Spleen (tissue), 11 donors: ENCODE measurements around the gene ASF1B. TPM values are rescaled to one million over a fixed set of nuclear protein-coding genes. Genes with fewer than 3 reads are reported as not detected.
A peak's percentile ranks its signal among the peaks of the same experiment; 100 is the strongest.

Source experiments
- DNase-seq: peaks from one replicate; pipeline ENCODE4 v3.0.0-alpha.2; 2020
- H3K27ac ChIP-seq, 8 donors: fragments of 200-600 bp; sonication (generic) in 7 of 8; 1 replicate in 4 of 8; 2 replicates in 4 of 8; pipeline versions ENCODE4 v1.5.0 to v1.8.0; 2016 to 2021; ENCODE audit warnings: inconsistent platforms in 4 of 8, mild to moderate bottlenecking in 4 of 8, moderate library complexity in 1 of 8
- H3K27me3 ChIP-seq, 7 donors: fragments of 200-600 bp; sonication (generic) in 6 of 7; replicated peaks in 1 of 7; 1 replicate in 4 of 7; 2 replicates in 3 of 7; pipeline versions ENCODE4 v1.5.0 to v1.8.0; 2016 to 2021; ENCODE audit warnings: inconsistent platforms in 3 of 7, mild to moderate bottlenecking in 1 of 7
- H3K36me3 ChIP-seq, 6 donors: fragments of 200-600 bp; sonication (generic) in 5 of 6; 1 replicate in 4 of 6; 2 replicates in 2 of 6; pipeline versions ENCODE4 v1.5.0 to v1.8.0; 2016 to 2021; ENCODE audit warnings: inconsistent platforms in 2 of 6
- H3K4me1 ChIP-seq, 6 donors: fragments of 200-600 bp; sonication (generic) in 5 of 6; 1 replicate in 3 of 6; 2 replicates in 3 of 6; pipeline versions ENCODE4 v1.5.0 to v1.8.0; 2016 to 2021; ENCODE audit warnings: inconsistent platforms in 3 of 6
- H3K4me3 ChIP-seq, 8 donors: fragments of 200-600 bp; sonication (generic) in 7 of 8; 1 replicate in 4 of 8; 2 replicates in 4 of 8; pipeline versions ENCODE4 v1.5.0 to v1.8.0; 2016 to 2021; ENCODE audit warnings: inconsistent platforms in 4 of 8, mild to moderate bottlenecking in 4 of 8, moderate library complexity in 2 of 8
- H3K9me3 ChIP-seq, 8 donors: fragments of 200-600 bp; sonication (generic) in 7 of 8; 1 replicate in 4 of 8; 2 replicates in 4 of 8; pipeline versions ENCODE4 v1.5.0 to v1.8.0; 2016 to 2021; ENCODE audit warnings: inconsistent platforms in 4 of 8
- POLR2AphosphoS5 ChIP-seq, 3 donors: sonication (generic); formaldehyde crosslinking; IDR thresholded peaks; one replicate each; pipeline ENCODE4 v1.5.1; 2017; ENCODE audit warnings: antibody characterized with exemption in 3 of 3
- WGBS, 5 donors: extraction: QIAGEN DNeasy Blood & Tissue Kit in 3 of 5; methylation state at CpG; one replicate each; pipeline versions ENCODE4 v1.1.5 to v1.1.7; 2013 to 2018; 5-methylcytosine and 5-hydroxymethylcytosine counted together
- intact Hi-C: fragments of 100-400 bp; cut with DNase I; formaldehyde crosslinking; loops from one replicate; pipeline ENCODE4 v1.15.0; 2023; ENCODE audit warnings: low total_unique reads
- polyA plus RNA-seq, 3 donors: library from polyadenylated mRNA; stranded (reverse); fragments of 200-250 nt; gene quantifications; one replicate each; pipeline ENCODE4 v1.2.1, GENCODE V29; 2013
- total RNA-seq, 7 donors: library from RNA; depleted of rRNA in 3 of 7; stranded (reverse); fragments of >200 nt in 3 of 7; fragmentation: NEBNext Ultra II Directional in 4 of 7; extraction: Animal tissue kit (Norgen Biotek cat#: 25700) in 4 of 7; gene quantifications; one replicate each; pipeline versions ENCODE4 v1.1.0 to v1.2.1, GENCODE V29; 2016 to 2021
- TF ChIP-seq, protein P1 (sequence below), 11 experiments: fragments of 200-600 bp in 7 of 11; fragments of 450-650 bp in 4 of 11; sonication (generic) in 4 of 11; IDR thresholded peaks in 8 of 11; conservative IDR thresholded peaks in 3 of 11; 1 replicate in 7 of 11; 2 replicates in 4 of 11; pipeline versions ENCODE4 v1.4.0 to v1.8.0; 2016 to 2021; ENCODE audit warnings: antibody characterized with exemption in 11 of 11, inconsistent platforms in 4 of 11, mild to moderate bottlenecking in 1 of 11
- donor health status: healthy with polysubstance abuse.
- donor health status: DM: no; HTN: no; CAD: no; lungs with moderate emphysema.
- donor health status: DM: no; HTN: no; CAD: no.
- donor health status: Bipolar disorder and iron deficiency.
- donor health status: healthy.
- donor health status: DM: no; HTN: no; CAD: no.
- donor health status: DM: yes; HTN: yes; CAD: no.

The ASF1B gene
- total and polyA plus RNA-seq, 10 donors = 3.8 to 24.8 (median 8.6) TPM

DNA sequence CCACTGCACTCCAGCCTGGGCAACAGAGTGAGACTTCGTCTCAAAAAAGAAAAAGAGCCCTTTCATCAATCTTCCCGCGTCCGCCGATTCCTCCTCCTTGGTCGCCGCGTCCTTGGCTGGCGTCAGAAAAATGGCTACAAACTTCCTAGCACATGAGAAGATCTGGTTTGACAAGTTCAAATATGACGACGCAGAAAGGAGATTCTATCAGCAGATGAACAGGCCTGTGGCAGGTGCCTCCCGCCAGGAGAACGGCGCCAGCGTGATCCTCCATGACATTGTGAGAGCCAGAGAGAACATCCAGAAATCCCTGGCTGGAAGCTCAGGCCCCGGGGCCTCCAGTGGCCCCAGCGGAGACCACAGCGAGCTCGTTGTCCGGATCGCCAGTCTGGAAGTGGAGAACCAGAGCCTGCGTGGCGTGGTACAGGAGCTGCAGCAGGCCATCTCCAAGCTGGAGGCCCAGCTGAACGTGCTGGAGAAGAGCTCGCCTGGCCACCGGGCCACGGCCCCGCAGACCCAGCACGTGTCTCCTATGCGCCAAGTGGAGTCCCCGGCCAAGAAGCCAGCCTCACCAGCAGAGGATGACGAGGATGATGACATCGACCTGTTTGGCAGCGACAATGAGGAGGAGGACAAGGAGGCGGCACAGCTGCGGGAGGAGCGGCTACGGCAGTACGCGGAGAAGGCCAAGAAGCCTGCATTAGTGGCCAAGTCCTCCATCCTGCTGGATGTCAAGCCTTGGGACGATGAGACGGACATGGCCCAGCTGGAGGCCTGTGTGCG, 65.9 kb downstream of the ASF1B start:
- DNase-seq = no peak
- no peaks in the 10 kb centered on the region for H3K9me3 ChIP-seq

More for the DNA sequence above, 65.9 kb downstream of the ASF1B start:
- Histone ChIP-seq H3K4me3 (no peak overlapping the region), H3K27ac (no peak overlapping the region), H3K27me3 (peaks cover 0 to 29% (median 0%) of the 10 kb centered on the region in 7 donors), H3K36me3 (no peaks in the 10 kb centered on the region), H3K4me1 (peaks cover 29 to 42% (median 38%) of the 10 kb centered on the region in 6 donors)
- 89 to 97% (median 94%) methylated on average over 34 to 43 of the region's 43 CpGs for WGBS, 5 donors
- TF ChIP-seq POLR2AphosphoS5 (IDR thresholded peaks at IDR 0.05) = peak in 1 of 3 donors; percentile 40
- TF ChIP-seq, protein P1, sequence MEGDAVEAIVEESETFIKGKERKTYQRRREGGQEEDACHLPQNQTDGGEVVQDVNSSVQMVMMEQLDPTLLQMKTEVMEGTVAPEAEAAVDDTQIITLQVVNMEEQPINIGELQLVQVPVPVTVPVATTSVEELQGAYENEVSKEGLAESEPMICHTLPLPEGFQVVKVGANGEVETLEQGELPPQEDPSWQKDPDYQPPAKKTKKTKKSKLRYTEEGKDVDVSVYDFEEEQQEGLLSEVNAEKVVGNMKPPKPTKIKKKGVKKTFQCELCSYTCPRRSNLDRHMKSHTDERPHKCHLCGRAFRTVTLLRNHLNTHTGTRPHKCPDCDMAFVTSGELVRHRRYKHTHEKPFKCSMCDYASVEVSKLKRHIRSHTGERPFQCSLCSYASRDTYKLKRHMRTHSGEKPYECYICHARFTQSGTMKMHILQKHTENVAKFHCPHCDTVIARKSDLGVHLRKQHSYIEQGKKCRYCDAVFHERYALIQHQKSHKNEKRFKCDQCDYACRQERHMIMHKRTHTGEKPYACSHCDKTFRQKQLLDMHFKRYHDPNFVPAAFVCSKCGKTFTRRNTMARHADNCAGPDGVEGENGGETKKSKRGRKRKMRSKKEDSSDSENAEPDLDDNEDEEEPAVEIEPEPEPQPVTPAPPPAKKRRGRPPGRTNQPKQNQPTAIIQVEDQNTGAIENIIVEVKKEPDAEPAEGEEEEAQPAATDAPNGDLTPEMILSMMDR (IDR thresholded peaks at IDR 0.05 in 8 of 11, conservative IDR thresholded peaks at IDR 0.05 in 3 of 11) = no peak
- intact Hi-C loops = loop anchor here (5.0 kb wide), 1 partner anchor 188 kb away; no protein-coding TSS in a partner anchor

Other genes with a start within 250 kb of the ASF1B start
- 1 to 10 TPM in 6 of 7 donors, under 1 TPM in 1; 0.97 to 3.5 (median 2.1) TPM for gene BRME1, start 230.5 kb downstream of the ASF1B start, total RNA-seq
- 1 to 10 TPM; 1.3 to 3.8 (median 2.7) TPM for gene BRME1, start 230.5 kb downstream of the ASF1B start, polyA plus RNA-seq
- gene CC2D1A, start 230.4 kb downstream of the ASF1B start, total RNA-seq = 10 to 100 TPM; 26.2 to 40.1 (median 28.8) TPM
- gene CC2D1A, start 230.4 kb downstream of the ASF1B start, polyA plus RNA-seq = 10 to 100 TPM; 13.0 to 27.2 (median 24.5) TPM
- gene PODNL1, start 198.2 kb downstream of the ASF1B start, total RNA-seq = 1 to 10 TPM in 2 of 7 donors, under 1 TPM in 4, not detected in 1; 0.19 to 3.0 (median 0.79) TPM
- gene PODNL1, start 198.2 kb downstream of the ASF1B start, polyA plus RNA-seq = under 1 TPM; 0.20 to 0.54 (median 0.41) TPM
- gene DCAF15, start 184.1 kb downstream of the ASF1B start, total RNA-seq = 10 to 100 TPM; 27.7 to 58.6 (median 43.2) TPM
- gene DCAF15, start 184.1 kb downstream of the ASF1B start, polyA plus RNA-seq = 10 to 100 TPM; 44.7 to 84.9 (median 79.0) TPM
- 10 to 100 TPM in 5 of 7 donors, 1 to 10 TPM in 2; 9.2 to 22.4 (median 17.9) TPM for gene RFX1, start 130.3 kb downstream of the ASF1B start, total RNA-seq
- gene RFX1, start 130.3 kb downstream of the ASF1B start, polyA plus RNA-seq = 1 to 10 TPM; 2.2 to 8.0 (median 4.2) TPM
- not detected for gene RLN3, start 108.4 kb downstream of the ASF1B start, total RNA-seq
- gene RLN3, start 108.4 kb downstream of the ASF1B start, polyA plus RNA-seq = under 1 TPM in 1 of 3 donors, not detected in 2; 0.35 TPM
- gene IL27RA, start 104.8 kb downstream of the ASF1B start, total RNA-seq = 10 to 100 TPM; 15.7 to 28.7 (median 20.8) TPM
- gene IL27RA, start 104.8 kb downstream of the ASF1B start, polyA plus RNA-seq = 10 to 100 TPM; 12.8 to 14.4 (median 13.4) TPM
- gene PALM3, start 74.5 kb downstream of the ASF1B start, total RNA-seq = not detected
- under 1 TPM; 0.02 to 0.32 (median 0.05) TPM for gene PALM3, start 74.5 kb downstream of the ASF1B start, polyA plus RNA-seq
- gene MISP3, start 63.8 kb downstream of the ASF1B start, total RNA-seq = 1 to 10 TPM; 1.8 to 8.0 (median 2.0) TPM
- 1 to 10 TPM; 1.5 to 2.2 (median 1.9) TPM for gene MISP3, start 63.8 kb downstream of the ASF1B start, polyA plus RNA-seq
- 1 to 10 TPM in 1 of 7 donors, not detected in 6; 4.9 TPM for gene C19orf67, start 50.8 kb downstream of the ASF1B start, total RNA-seq
- gene C19orf67, start 50.8 kb downstream of the ASF1B start, polyA plus RNA-seq = not detected
- gene SAMD1, start 45.8 kb downstream of the ASF1B start, total RNA-seq = 10 to 100 TPM; 25.5 to 36.8 (median 30.6) TPM
- gene SAMD1, start 45.8 kb downstream of the ASF1B start, polyA plus RNA-seq = 10 to 100 TPM; 19.6 to 31.4 (median 24.3) TPM
- gene PRKACA, start 18.8 kb downstream of the ASF1B start, total RNA-seq = 100 to 1,000 TPM in 6 of 7 donors, 10 to 100 TPM in 1; 87.7 to 256 (median 132) TPM
- 10 to 100 TPM; 26.6 to 77.3 (median 31.4) TPM for gene PRKACA, start 18.8 kb downstream of the ASF1B start, polyA plus RNA-seq
- gene ADGRL1, start 69.6 kb upstream of the ASF1B start, total RNA-seq = 10 to 100 TPM in 6 of 7 donors, 1 to 10 TPM in 1; 10.0 to 21.1 (median 13.4) TPM
- gene ADGRL1, start 69.6 kb upstream of the ASF1B start, polyA plus RNA-seq = 1 to 10 TPM; 1.8 to 5.8 (median 2.3) TPM
- 100 to 1,000 TPM; 190 to 455 (median 280) TPM for gene ADGRE5, start 244.9 kb upstream of the ASF1B start, total RNA-seq
- 10 to 100 TPM; 42.8 to 87.8 (median 55.7) TPM for gene ADGRE5, start 244.9 kb upstream of the ASF1B start, polyA plus RNA-seq